ENCODE results near the gene ZCCHC14.

GRCh38 chr16:87458424-87458915 is 34.4 kb downstream of the ZCCHC14 start:
- TF ChIP-seq CTCF (optimal IDR thresholded peaks at IDR 0.05 in 1 of 3, IDR thresholded peaks at IDR 0.05 in 1 of 3, conservative IDR thresholded peaks at IDR 0.05 in 1 of 3; ENCODE audit: extremely low read depth in 1 of 3, insufficient read depth in 2 of 3, low read length in 3 of 3): no peak
- no peak for TF ChIP-seq EZH2 (IDR thresholded peaks at IDR 0.05; ENCODE audit: low read length)

All from keratinocyte (primary cell).